GM18511 (cell line): ENCODE measurements around the gene ABLIM2.

Experiments used
- ATAC-seq: cut with Tn5 transposase; IDR thresholded peaks from one replicate; pipeline ENCODE4 v1.9.1; 2021; ENCODE audit warnings: mild to moderate bottlenecking, moderate library complexity; ENCODE audit not compliant: unreplicated experiment

The ABLIM2 gene

GRCh38 chr4:7989654-7990053 lies 169.0 kb downstream of the ABLIM2 start:
- no peak for ATAC-seq

- no peak for ATAC-seq
Observed at GRCh38 chr4:7988437-7988836, 170.2 kb downstream of the ABLIM2 start.

GRCh38 chr4:7987148-7987989 lies 171.2 kb downstream of the ABLIM2 start:
- ATAC-seq, result peak; percentile 86

- no peak for ATAC-seq
Observed at GRCh38 chr4:7985891-7986441, 172.6 kb downstream of the ABLIM2 start.

GRCh38 chr4:7985072-7985471 lies 173.5 kb downstream of the ABLIM2 start:
- ATAC-seq, result no peak

- no peak for ATAC-seq
Observed at GRCh38 chr4:7984286-7984925, 174.2 kb downstream of the ABLIM2 start.

- no peak for ATAC-seq
Observed at GRCh38 chr4:7983296-7983695, 175.3 kb downstream of the ABLIM2 start.

- ATAC-seq, result no peak
Observed at GRCh38 chr4:7981738-7982394, 176.7 kb downstream of the ABLIM2 start.

GRCh38 chr4:7980036-7980435 lies 178.6 kb downstream of the ABLIM2 start:
- no peak for ATAC-seq

GRCh38 chr4:7979652-7979968 lies 179.0 kb downstream of the ABLIM2 start:
- no peak for ATAC-seq

GRCh38 chr4:7978907-7979651 lies 179.5 kb downstream of the ABLIM2 start:
- ATAC-seq, result no peak

GRCh38 chr4:7978489-7978888 lies 180.1 kb downstream of the ABLIM2 start:
- ATAC-seq, result no peak

GRCh38 chr4:7976634-7977033 lies 182.0 kb downstream of the ABLIM2 start:
- no peak for ATAC-seq

- no peak for ATAC-seq
Observed at GRCh38 chr4:7976025-7976424, 182.6 kb downstream of the ABLIM2 start.

GRCh38 chr4:7974425-7974824 lies 184.2 kb downstream of the ABLIM2 start:
- ATAC-seq, result no peak

- ATAC-seq, result no peak
Observed at GRCh38 chr4:7973545-7973981, 185.1 kb downstream of the ABLIM2 start.

GRCh38 chr4:7971881-7972500 lies 186.6 kb downstream of the ABLIM2 start:
- no peak for ATAC-seq

- no peak for ATAC-seq
Observed at GRCh38 chr4:7971159-7971631, 187.4 kb downstream of the ABLIM2 start.

- ATAC-seq, result peak; percentile 31
Observed at GRCh38 chr4:7970361-7970946, 188.2 kb downstream of the ABLIM2 start.
